C1 segment of cervical spinal cord (tissue), 14 donors: ENCODE data around the gene GOLGA6C.
"Not testable (repeated sequence)": the region's sequence is repeated elsewhere in the genome, so short reads cannot be mapped to it uniquely, and the experiment has no call there.

Experiments
- DNase-seq, 14 donors: peaks; one replicate each; lab custom pipeline; 2025; lab: John Stamatoyannopoulos, UW

The GOLGA6C gene

GRCh38 chr15:75251343-75251742 lies 6.8 kb upstream of the GOLGA6C start:
- not testable (repeated sequence) for DNase-seq

- not testable (repeated sequence) for DNase-seq
Observed at GRCh38 chr15:75252285-75252684, 5.8 kb upstream of the GOLGA6C start.

GRCh38 chr15:75258620-75259343 lies 648 bp downstream of the GOLGA6C start:
- not testable (repeated sequence) for DNase-seq

- not testable (repeated sequence) for DNase-seq
Observed at GRCh38 chr15:75259873-75260272, 1.7 kb downstream of the GOLGA6C start.

GRCh38 chr15:75273751-75274359 lies 15.7 kb downstream of the GOLGA6C start:
- not testable (repeated sequence) for DNase-seq

GRCh38 chr15:75274509-75275107 lies 16.5 kb downstream of the GOLGA6C start:
- not testable (repeated sequence) for DNase-seq

- DNase-seq = not testable (repeated sequence)
Observed at GRCh38 chr15:75275617-75276016, 17.5 kb downstream of the GOLGA6C start.

GRCh38 chr15:75278497-75278896 lies 20.4 kb downstream of the GOLGA6C start:
- not testable (repeated sequence) for DNase-seq

- not testable (repeated sequence) for DNase-seq
Observed at GRCh38 chr15:75282572-75282971, 24.4 kb downstream of the GOLGA6C start, which contains the start of gene GOLGA6D. GOLGA6D (plus strand) TSS chr15:75282835; CDS start chr15:75282876, 41 bp downstream.

- DNase-seq = not testable (repeated sequence)
Observed at GRCh38 chr15:75284152-75284551, 26.0 kb downstream of the GOLGA6C start.

GRCh38 chr15:75293660-75294059 lies 35.5 kb downstream of the GOLGA6C start:
- not testable (repeated sequence) for DNase-seq

GRCh38 chr15:75298541-75299310 lies 40.6 kb downstream of the GOLGA6C start:
- DNase-seq = not testable (repeated sequence)

- DNase-seq = not testable (repeated sequence)
Observed at GRCh38 chr15:75299311-75299688, 41.2 kb downstream of the GOLGA6C start.

GRCh38 chr15:75300026-75300425 lies 41.9 kb downstream of the GOLGA6C start:
- not testable (repeated sequence) for DNase-seq

GRCh38 chr15:75302318-75302717 lies 44.2 kb downstream of the GOLGA6C start:
- DNase-seq = no peak

GRCh38 chr15:75302753-75303152 lies 44.6 kb downstream of the GOLGA6C start:
- DNase-seq = not testable (repeated sequence)

- DNase-seq = no peak
Observed at GRCh38 chr15:75306188-75306587, 48.1 kb downstream of the GOLGA6C start.

GRCh38 chr15:75307778-75308390 lies 49.8 kb downstream of the GOLGA6C start:
- no peak for DNase-seq

GRCh38 chr15:75309711-75310110 lies 51.6 kb downstream of the GOLGA6C start:
- DNase-seq = no peak

- not testable (repeated sequence) for DNase-seq
Observed at GRCh38 chr15:75312548-75312947, 54.4 kb downstream of the GOLGA6C start.

- no peak for DNase-seq
Observed at GRCh38 chr15:75313116-75313845, 55.1 kb downstream of the GOLGA6C start.
